Suprapubic skin (tissue), 4 donors: ENCODE measurements around the gene ZFYVE28. TPM values are rescaled to one million over a fixed set of nuclear protein-coding genes. Genes with fewer than 3 reads are reported as not detected.

Experiments
- DNase-seq, 2 donors: peaks; one replicate each; pipeline ENCODE4 v3.0.0-alpha.2; 2019; ENCODE audit warnings: low spot score in 2 of 2
- H3K27ac ChIP-seq: fragments of 200-600 bp; sonication (generic); one replicate; pipeline ENCODE4 v1.5.1; 2019
- H3K27me3 ChIP-seq: fragments of 200-600 bp; sonication (generic); one replicate; pipeline ENCODE4 v1.5.1; 2019
- H3K36me3 ChIP-seq: fragments of 200-600 bp; sonication (generic); one replicate; pipeline ENCODE4 v1.5.1; 2019
- H3K4me1 ChIP-seq: fragments of 200-600 bp; sonication (generic); one replicate; pipeline ENCODE4 v1.5.1; 2019
- H3K4me3 ChIP-seq: fragments of 200-600 bp; sonication (generic); one replicate; pipeline ENCODE4 v1.5.1; 2019; ENCODE audit warnings: mild to moderate bottlenecking
- H3K9me3 ChIP-seq: fragments of 200-600 bp; sonication (generic); one replicate; pipeline ENCODE4 v1.5.1; 2019
- CTCF ChIP-seq, 2 donors: fragments of 200-600 bp in 1 of 2; fragments of 450-650 bp in 1 of 2; sonication (generic) in 1 of 2; IDR thresholded peaks; one replicate each; pipeline ENCODE4 v1.5.1; 2016 to 2019; ENCODE audit warnings: antibody characterized with exemption in 2 of 2, mild to moderate bottlenecking in 1 of 2, moderate library complexity in 1 of 2
- EP300 ChIP-seq: sonication (generic); formaldehyde crosslinking; IDR thresholded peaks from one replicate; pipeline ENCODE4 v1.6.1; 2017; ENCODE audit warnings: antibody characterized with exemption
- POLR2A ChIP-seq, 2 donors: fragments of 450-650 bp; IDR thresholded peaks; one replicate each; pipeline ENCODE4 v1.6.1; 2017; ENCODE audit warnings: antibody characterized with exemption in 2 of 2, mild to moderate bottlenecking in 2 of 2, moderate library complexity in 2 of 2
- POLR2AphosphoS5 ChIP-seq, 3 donors: sonication (generic); formaldehyde crosslinking; IDR thresholded peaks; one replicate each; pipeline ENCODE4 v1.6.1; 2017; ENCODE audit warnings: antibody characterized with exemption in 3 of 3
- WGBS: methylation state at CpG from one replicate; pipeline ENCODE4 v1.1.5; 2018; 5-methylcytosine and 5-hydroxymethylcytosine counted together
- total RNA-seq, 4 donors: library from RNA; depleted of rRNA; stranded (reverse); fragments of >200 nt; gene quantifications; one replicate each; pipeline ENCODE4 v1.1.0, GENCODE V29; 2016

Gene ZFYVE28
- total RNA-seq, 4 donors from 2014 or later, result 7.6 to 21.3 (median 9.9) TPM

GRCh38 chr4:2291705-2292645, 126.5 kb downstream of the ZFYVE28 start:
- no peak for TF ChIP-seq POLR2A (IDR thresholded peaks at IDR 0.05)
- TF ChIP-seq EP300, result no peak
- no peak for TF ChIP-seq POLR2AphosphoS5 (IDR thresholded peaks at IDR 0.05)
- TF ChIP-seq CTCF (IDR thresholded peaks at IDR 0.05), result no peak
- H3K27ac ChIP-seq, result no peak overlapping the region
- no peaks in the 10 kb centered on the region for H3K9me3 ChIP-seq
- DNase-seq, result peak; percentile 66 to 70
- H3K4me1 ChIP-seq, result peaks cover 6% of the 10 kb centered on the region
- no peaks in the 10 kb centered on the region for H3K27me3 ChIP-seq
- WGBS, result 75% methylated on average over 13 of the region's 20 CpGs
- H3K36me3 ChIP-seq, result no peaks in the 10 kb centered on the region
- no peak overlapping the region for H3K4me3 ChIP-seq

- TF ChIP-seq POLR2A (IDR thresholded peaks at IDR 0.05) (no peak), EP300 (no peak), CTCF (IDR thresholded peaks at IDR 0.05) (no peak), POLR2AphosphoS5 (IDR thresholded peaks at IDR 0.05) (no peak)
- Histone ChIP-seq H3K4me1 (peaks cover 6% of the 10 kb centered on the region), H3K27me3 (no peaks in the 10 kb centered on the region), H3K36me3 (no peaks in the 10 kb centered on the region), H3K9me3 (no peaks in the 10 kb centered on the region), H3K27ac (no peak overlapping the region), H3K4me3 (no peak overlapping the region)
- WGBS, result 84% methylated on average over 20 of the region's 24 CpGs
- peak; percentile 54 to 57 for DNase-seq
These were observed 127.3 kb downstream of the ZFYVE28 start for GRCh38 chr4:2290974-2291704.

- H3K27me3 ChIP-seq, result no peaks in the 10 kb centered on the region
- H3K4me3 ChIP-seq, result no peak overlapping the region
- 90% methylated on average over 9 of the region's 9 CpGs for WGBS
- H3K4me1 ChIP-seq, result peaks cover 6% of the 10 kb centered on the region
- TF ChIP-seq POLR2AphosphoS5 (IDR thresholded peaks at IDR 0.05) (no peak), POLR2A (IDR thresholded peaks at IDR 0.05) (no peak), CTCF (IDR thresholded peaks at IDR 0.05) (no peak), EP300 (no peak)
- no peaks in the 10 kb centered on the region for H3K9me3 ChIP-seq
- no peaks in the 10 kb centered on the region for H3K36me3 ChIP-seq
- H3K27ac ChIP-seq, result no peak overlapping the region
- peak; percentile 45 to 70 for DNase-seq
These were observed 128.0 kb downstream of the ZFYVE28 start for GRCh38 chr4:2290488-2290887.

GRCh38 chr4:2289955-2290333, 128.5 kb downstream of the ZFYVE28 start:
- Histone ChIP-seq H3K4me3 (no peak overlapping the region), H3K27ac (no peak overlapping the region), H3K27me3 (no peaks in the 10 kb centered on the region), H3K9me3 (no peaks in the 10 kb centered on the region), H3K4me1 (peaks cover 6% of the 10 kb centered on the region), H3K36me3 (no peaks in the 10 kb centered on the region)
- WGBS, result no CpG with 5 or more reads among the region's 11 CpGs
- peak in 1 of 2 donors; percentile 57 for DNase-seq
- TF ChIP-seq POLR2A (IDR thresholded peaks at IDR 0.05), result no peak
- no peak for TF ChIP-seq CTCF (IDR thresholded peaks at IDR 0.05)
- no peak for TF ChIP-seq POLR2AphosphoS5 (IDR thresholded peaks at IDR 0.05)
- no peak for TF ChIP-seq EP300
